ENCODE results near the gene LRP1-AS.

DNA sequence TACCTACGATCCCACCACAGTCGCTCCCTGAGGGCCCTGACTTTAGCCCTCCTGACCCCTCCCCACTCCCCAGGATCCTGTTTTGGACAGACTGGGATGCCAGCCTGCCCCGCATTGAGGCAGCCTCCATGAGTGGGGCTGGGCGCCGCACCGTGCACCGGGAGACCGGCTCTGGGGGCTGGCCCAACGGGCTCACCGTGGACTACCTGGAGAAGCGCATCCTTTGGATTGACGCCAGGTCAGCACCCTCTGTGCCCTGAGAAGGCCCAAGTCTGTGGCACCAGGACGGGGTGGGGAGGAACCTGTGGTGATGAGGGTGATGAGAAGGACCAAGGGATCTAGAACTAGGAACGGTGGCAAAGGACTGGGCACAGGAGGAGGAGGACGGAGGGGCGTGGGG lies 29.9 kb upstream of the LRP1-AS start:
- no peak for TF ChIP-seq POLR2A (IDR thresholded peaks at IDR 0.05)
- TF ChIP-seq, protein P1, sequence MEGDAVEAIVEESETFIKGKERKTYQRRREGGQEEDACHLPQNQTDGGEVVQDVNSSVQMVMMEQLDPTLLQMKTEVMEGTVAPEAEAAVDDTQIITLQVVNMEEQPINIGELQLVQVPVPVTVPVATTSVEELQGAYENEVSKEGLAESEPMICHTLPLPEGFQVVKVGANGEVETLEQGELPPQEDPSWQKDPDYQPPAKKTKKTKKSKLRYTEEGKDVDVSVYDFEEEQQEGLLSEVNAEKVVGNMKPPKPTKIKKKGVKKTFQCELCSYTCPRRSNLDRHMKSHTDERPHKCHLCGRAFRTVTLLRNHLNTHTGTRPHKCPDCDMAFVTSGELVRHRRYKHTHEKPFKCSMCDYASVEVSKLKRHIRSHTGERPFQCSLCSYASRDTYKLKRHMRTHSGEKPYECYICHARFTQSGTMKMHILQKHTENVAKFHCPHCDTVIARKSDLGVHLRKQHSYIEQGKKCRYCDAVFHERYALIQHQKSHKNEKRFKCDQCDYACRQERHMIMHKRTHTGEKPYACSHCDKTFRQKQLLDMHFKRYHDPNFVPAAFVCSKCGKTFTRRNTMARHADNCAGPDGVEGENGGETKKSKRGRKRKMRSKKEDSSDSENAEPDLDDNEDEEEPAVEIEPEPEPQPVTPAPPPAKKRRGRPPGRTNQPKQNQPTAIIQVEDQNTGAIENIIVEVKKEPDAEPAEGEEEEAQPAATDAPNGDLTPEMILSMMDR (IDR thresholded peaks at IDR 0.05), result no peak
- TF ChIP-seq POLR2AphosphoS5 (IDR thresholded peaks at IDR 0.05), result no peak

Measured in prostate gland (tissue), 2 donors.